WERI-Rb-1 (cell line): Measurements from ENCODE around the gene SPATA33.

Source experiments
- DNase-seq: peaks from one replicate; pipeline ENCODE4 v3.0.0-alpha.2; 2020
- H3K27ac ChIP-seq: fragments of 250-450 bp; sonication (Bioruptor Pico); 2 replicates; pipeline ENCODE4 v1.5.1; 2020; ENCODE audit warnings: mild to moderate bottlenecking, moderate library complexity
- H3K27me3 ChIP-seq: fragments of 250-450 bp; sonication (Bioruptor Pico); 2 replicates; pipeline ENCODE4 v1.5.1; 2021; ENCODE audit warnings: mild to moderate bottlenecking, low read depth, moderate library complexity; ENCODE audit not compliant: insufficient read depth, severe bottlenecking
- H3K36me3 ChIP-seq: fragments of 250-450 bp; sonication (Bioruptor Pico); 2 replicates; pipeline ENCODE4 v1.5.1; 2020; ENCODE audit warnings: mild to moderate bottlenecking, moderate library complexity
- H3K4me3 ChIP-seq: 2 replicates; pipeline ENCODE4 v1.5.1; 2011; ENCODE audit warnings: low read depth, mild to moderate bottlenecking, control low read depth, low read length
- H3K9me3 ChIP-seq: fragments of 250-450 bp; sonication (Bioruptor Pico); 2 replicates; pipeline ENCODE4 v1.5.1; 2021; ENCODE audit warnings: mild to moderate bottlenecking, moderate library complexity; ENCODE audit not compliant: severe bottlenecking
- CTCF ChIP-seq: IDR thresholded peaks from 2 replicates; pipeline ENCODE4 v1.5.1; 2011; ENCODE audit warnings: low read depth, mild to moderate bottlenecking, control low read depth, inconsistent platforms, low read length

The SPATA33 gene

GRCh38 chr16:89700649-89701424 is 43.2 kb downstream of the SPATA33 start:
- peak; percentile 38 for TF ChIP-seq CTCF
- peak; percentile 34 for DNase-seq
- Histone ChIP-seq H3K27ac (peak overlapping the region; percentile 56), H3K27me3 (no peaks in the 10 kb centered on the region), H3K36me3 (no peaks in the 10 kb centered on the region), H3K9me3 (no peaks in the 10 kb centered on the region), H3K4me3 (peak overlapping the region; percentile 55)

- Histone ChIP-seq H3K27ac (peak within 1 kb of the TSS; percentile 56), H3K27me3 (no peaks in the 10 kb centered on the region), H3K4me3 (peak within 1 kb of the TSS; percentile 55), H3K9me3 (no peaks in the 10 kb centered on the region), H3K36me3 (no peaks in the 10 kb centered on the region)
- DNase-seq, result peak; percentile 93
- TF ChIP-seq CTCF, result no peak
Observed at GRCh38 chr16:89701425-89702406, 44.1 kb downstream of the SPATA33 start, which contains the start of gene SPATA2L. TSS of gene SPATA2L (minus strand) at chr16:89701705. CDS start at chr16:89701232, 473 bp downstream.

- Histone ChIP-seq H3K9me3 (no peaks in the 10 kb centered on the region), H3K27ac (no peak overlapping the region), H3K27me3 (no peaks in the 10 kb centered on the region), H3K4me3 (no peak overlapping the region), H3K36me3 (no peaks in the 10 kb centered on the region)
- DNase-seq, result no peak
- no peak for TF ChIP-seq CTCF
Observed at GRCh38 chr16:89704281-89704680, 46.6 kb downstream of the SPATA33 start.

- no peak overlapping the region for H3K4me3 ChIP-seq
- no peaks in the 10 kb centered on the region for H3K9me3 ChIP-seq
- no peaks in the 10 kb centered on the region for H3K27me3 ChIP-seq
- H3K27ac ChIP-seq, result no peak overlapping the region
- TF ChIP-seq CTCF, result no peak
- no peaks in the 10 kb centered on the region for H3K36me3 ChIP-seq
- DNase-seq, result no peak
Observed at GRCh38 chr16:89705006-89705405, 47.4 kb downstream of the SPATA33 start.

GRCh38 chr16:89706518-89707260 is 49.1 kb downstream of the SPATA33 start:
- Histone ChIP-seq H3K27me3 (no peaks in the 10 kb centered on the region), H3K4me3 (no peak overlapping the region), H3K9me3 (no peaks in the 10 kb centered on the region), H3K27ac (no peak overlapping the region), H3K36me3 (no peaks in the 10 kb centered on the region)
- no peak for TF ChIP-seq CTCF
- no peak for DNase-seq
